H4 (cell line): Measurements from ENCODE around the gene HLA-C. TPM values are rescaled to one million over a fixed set of nuclear protein-coding genes. Genes with fewer than 3 reads are reported as not detected.
"Not testable (repeated sequence)": the region's sequence is repeated elsewhere in the genome, so short reads cannot be mapped to it uniquely, and the experiment has no call there.

ENCODE experiments used
- DNase-seq: peaks from one replicate; pipeline ENCODE4 v3.0.0-alpha.2; 2015; ENCODE audit warnings: low spot score
- total RNA-seq: library from RNA; depleted of rRNA; stranded (reverse); fragments of >200 nt; shearing (Covaris generic); gene quantifications from 2 replicates; pipeline ENCODE4 v1.2.3, GENCODE V29; 2014

Gene HLA-C
- total RNA-seq, 1 experiment from 2014 or later: 804 TPM

- peak; percentile 36 for DNase-seq
Observed at GRCh38 chr6:31270788-31271640, 878 bp downstream of the HLA-C start.

GRCh38 chr6:31268836-31269235, 3.1 kb downstream of the HLA-C start:
- no peak for DNase-seq

GRCh38 chr6:31268369-31268765, 3.5 kb downstream of the HLA-C start:
- no peak for DNase-seq

- DNase-seq: no peak
Observed at GRCh38 chr6:31267651-31268368, 4.1 kb downstream of the HLA-C start.

- no peak for DNase-seq
Observed at GRCh38 chr6:31266567-31267360, 5.1 kb downstream of the HLA-C start.

- no peak for DNase-seq
Observed at GRCh38 chr6:31265926-31266325, 6.0 kb downstream of the HLA-C start.

- not testable (repeated sequence) for DNase-seq
Observed at GRCh38 chr6:31263346-31263933, 8.5 kb downstream of the HLA-C start.

GRCh38 chr6:31259995-31260394, 11.9 kb downstream of the HLA-C start:
- DNase-seq: not testable (repeated sequence)

- no peak for DNase-seq
Observed at GRCh38 chr6:31252625-31253024, 19.3 kb downstream of the HLA-C start.

- no peak for DNase-seq
Observed at GRCh38 chr6:31251261-31251660, 20.6 kb downstream of the HLA-C start.

GRCh38 chr6:31249184-31249583, 22.7 kb downstream of the HLA-C start:
- DNase-seq: no peak

GRCh38 chr6:31247813-31248212, 24.1 kb downstream of the HLA-C start:
- DNase-seq: no peak

GRCh38 chr6:31246051-31246521, 25.8 kb downstream of the HLA-C start:
- DNase-seq: peak; percentile 80

- DNase-seq: no peak
Observed at GRCh38 chr6:31243508-31243907, 28.4 kb downstream of the HLA-C start.

- no peak for DNase-seq
Observed at GRCh38 chr6:31239854-31240253, 32.0 kb downstream of the HLA-C start.

- not testable (repeated sequence) for DNase-seq
Observed at GRCh38 chr6:31234101-31234500, 37.8 kb downstream of the HLA-C start.

GRCh38 chr6:31228476-31228875, 43.4 kb downstream of the HLA-C start:
- no peak for DNase-seq

- DNase-seq: no peak
Observed at GRCh38 chr6:31227143-31227542, 44.7 kb downstream of the HLA-C start.

- no peak for DNase-seq
Observed at GRCh38 chr6:31225735-31226134, 46.2 kb downstream of the HLA-C start.

GRCh38 chr6:31222496-31222895, 49.4 kb downstream of the HLA-C start:
- DNase-seq: no peak
